HepG2 (cell line): Measurements from ENCODE around the gene TEAD4. TPM values are rescaled to one million over a fixed set of nuclear protein-coding genes. Genes with fewer than 3 reads are reported as not detected.

Source experiments
- ATF7-NPFF ChIP-seq: sonication (generic); formaldehyde crosslinking; IDR thresholded peaks from 2 replicates; pipeline ENCODE4 v1.8.1; 2023; ENCODE audit warnings: mild to moderate bottlenecking, low read depth, missing genetic modification reagents, moderate library complexity
- DNMT1 ChIP-seq: sonication (generic); formaldehyde crosslinking; IDR thresholded peaks from 2 replicates; pipeline ENCODE4 v1.5.1; 2020; ENCODE audit warnings: mild to moderate bottlenecking, missing genetic modification reagents
- ELF3 ChIP-seq: IDR thresholded peaks from 2 replicates; pipeline ENCODE4 v1.6.1; 2016; ENCODE audit warnings: missing genetic modification reagents, missing compliant biosample characterization
- JDP2 ChIP-seq: sonication (generic); formaldehyde crosslinking; IDR thresholded peaks from 2 replicates; pipeline ENCODE4 v1.8.1; 2022; ENCODE audit warnings: missing genetic modification reagents, borderline replicate concordance
- MBNL3 ChIP-seq: fragments of 250-450 bp; sonication (Bioruptor Pico); conservative IDR thresholded peaks from 2 replicates; pipeline ENCODE4 v1.8.0; 2022; ENCODE audit warnings: mild to moderate bottlenecking, inconsistent platforms
- NFYC ChIP-seq: IDR thresholded peaks from 2 replicates; pipeline ENCODE4 v1.6.1; 2016; ENCODE audit warnings: missing genetic modification reagents, missing compliant biosample characterization
- PCBP2 ChIP-seq: fragments of 200-400 bp; formaldehyde crosslinking; optimal IDR thresholded peaks from 2 replicates; pipeline ENCODE3; 2018; ENCODE audit warnings: low read length, low read depth; ENCODE audit not compliant: poor library complexity, severe bottlenecking
- RFXAP ChIP-seq: sonication (generic); formaldehyde crosslinking; IDR thresholded peaks from 2 replicates; pipeline ENCODE4 v1.4.0; 2020; ENCODE audit warnings: missing genetic modification reagents, borderline replicate concordance
- SKI ChIP-seq: fragments of 450-650 bp; IDR thresholded peaks from one replicate; pipeline ENCODE4 v1.6.1; 2018; ENCODE audit warnings: mild to moderate bottlenecking; ENCODE audit not compliant: partially characterized antibody
- TARDBP ChIP-seq: sonication (generic); formaldehyde crosslinking; IDR thresholded peaks from 2 replicates; pipeline ENCODE4 v1.8.0; 2022; ENCODE audit warnings: mild to moderate bottlenecking, missing genetic modification reagents
- ZBTB7A ChIP-seq: sonication (generic); formaldehyde crosslinking; IDR thresholded peaks from 2 replicates; pipeline ENCODE4 v1.8.0; 2022; ENCODE audit warnings: mild to moderate bottlenecking, missing genetic modification reagents
- ZFP41 ChIP-seq: sonication (generic); formaldehyde crosslinking; IDR thresholded peaks from 2 replicates; pipeline ENCODE4 v1.4.0; 2020; ENCODE audit warnings: mild to moderate bottlenecking, missing genetic modification reagents, borderline replicate concordance
- ZNF101 ChIP-seq: sonication (generic); formaldehyde crosslinking; IDR thresholded peaks from 2 replicates; pipeline ENCODE4 v1.4.0; 2020; ENCODE audit warnings: mild to moderate bottlenecking, low read depth, missing genetic modification reagents, borderline replicate concordance
- ZNF12 ChIP-seq: sonication (generic); formaldehyde crosslinking; IDR thresholded peaks from 2 replicates; pipeline ENCODE4 v1.5.0; 2020; ENCODE audit warnings: missing genetic modification reagents
- ZNF136 ChIP-seq: sonication (generic); formaldehyde crosslinking; IDR thresholded peaks from 2 replicates; pipeline ENCODE4 v1.8.1; 2022; ENCODE audit warnings: low read depth, mild to moderate bottlenecking, moderate library complexity, missing genetic modification reagents
- ZNF251 ChIP-seq: sonication (generic); formaldehyde crosslinking; IDR thresholded peaks from 2 replicates; pipeline ENCODE4 v1.9.0; 2021; ENCODE audit warnings: mild to moderate bottlenecking, missing genetic modification reagents
- ZNF501 ChIP-seq: sonication (generic); formaldehyde crosslinking; IDR thresholded peaks from 2 replicates; pipeline ENCODE4 v1.5.1; 2020; ENCODE audit warnings: mild to moderate bottlenecking, moderate library complexity, missing genetic modification reagents
- ZNF7 ChIP-seq: IDR thresholded peaks from 2 replicates; pipeline ENCODE4 v1.6.1; 2016; ENCODE audit warnings: missing biosample characterization, missing genetic modification reagents
- ZNF761 ChIP-seq: sonication (generic); formaldehyde crosslinking; conservative IDR thresholded peaks from 2 replicates; pipeline ENCODE4 v1.4.0; 2020; ENCODE audit warnings: mild to moderate bottlenecking, missing genetic modification reagents
- ZNF879 ChIP-seq: sonication (generic); formaldehyde crosslinking; IDR thresholded peaks from 2 replicates; pipeline ENCODE4 v1.8.1; 2023; ENCODE audit warnings: missing genetic modification reagents
- ZSCAN21 ChIP-seq: sonication (generic); formaldehyde crosslinking; IDR thresholded peaks from 2 replicates; pipeline ENCODE4 v1.8.0; 2022; ENCODE audit warnings: mild to moderate bottlenecking, missing genetic modification reagents, moderate library complexity, borderline replicate concordance
- polyA plus RNA-seq, 8 experiments: library from polyadenylated mRNA; depleted of rRNA in 3 of 8; stranded (reverse) in 7 of 8; unstranded in 1 of 8; fragments of >200 nt; fragmentation: Illumina TruSeq in 4 of 8; extraction: Trizol in 4 of 8; gene quantifications; 2 replicates each; pipeline versions ENCODE4 v1.2.1 to v1.2.3, GENCODE V29; 2011 to 2016; ENCODE audit warnings: low read depth in 4 of 8, missing spikeins in 1 of 8, mixed read lengths in 1 of 8; ENCODE audit not compliant: insufficient read depth in 1 of 8
- total RNA-seq, 5 experiments: library from RNA; depleted of rRNA; stranded (reverse); fragments of >200 nt; fragmentation: Illumina TruSeq; extraction: Trizol; gene quantifications; 2 replicates each; pipeline ENCODE4 v1.2.3, GENCODE V29; 2016; ENCODE audit warnings: low read depth in 1 of 5
- TF ChIP-seq, protein P1 (sequence below): sonication (generic); formaldehyde crosslinking; IDR thresholded peaks from 2 replicates; pipeline ENCODE4; 2020; ENCODE audit warnings: missing genetic modification reagents, mild to moderate bottlenecking, borderline replicate concordance
- TF ChIP-seq, protein P2 (sequence below): sonication (generic); formaldehyde crosslinking; IDR thresholded peaks from 2 replicates; pipeline ENCODE4 v1.4.0; 2020; ENCODE audit warnings: mild to moderate bottlenecking, missing genetic modification reagents

TEAD4 gene
- total and polyA plus RNA-seq, 2 of the 13 experiments (the other 11 are each of a cell fraction or from before 2014, with no cell fraction given) = 45.0 to 69.4 TPM

DNA sequence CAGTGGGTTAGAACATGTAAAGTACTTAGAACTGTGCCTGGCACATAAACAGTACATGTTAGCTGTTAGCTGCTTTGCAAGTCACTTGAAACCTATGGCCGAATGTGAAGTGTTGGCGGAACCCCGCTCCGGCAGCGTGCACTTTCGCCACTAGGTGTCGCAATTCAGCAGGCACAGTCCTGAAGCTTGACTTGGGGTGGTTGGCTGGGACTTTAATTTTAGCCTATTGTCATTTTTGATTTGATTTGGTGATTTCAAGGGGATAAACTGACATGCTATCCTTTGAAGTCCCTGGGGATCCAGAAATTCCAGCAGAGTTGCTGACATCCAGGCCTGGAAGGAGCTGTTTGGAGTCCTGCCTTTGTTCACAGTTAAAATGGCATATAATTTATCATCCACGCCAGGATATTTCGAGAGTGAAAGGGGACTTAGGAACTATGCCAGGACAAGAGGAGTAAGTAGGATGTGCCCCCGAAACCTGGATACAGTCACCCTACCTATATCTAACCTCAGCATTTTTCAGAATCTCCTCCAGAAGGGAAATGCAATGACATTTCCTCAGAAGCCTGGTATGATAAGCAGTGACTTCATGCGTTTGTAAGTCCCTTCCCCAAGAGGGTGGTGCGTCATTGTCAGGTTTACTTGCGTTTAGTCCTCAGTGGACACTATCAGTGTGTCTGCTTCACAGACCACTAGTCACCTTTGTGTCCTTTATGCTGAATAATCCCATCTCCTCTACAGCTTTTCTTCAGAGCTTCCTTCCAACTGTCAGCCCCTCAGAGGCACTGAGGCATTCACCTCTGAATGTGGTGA is 114.4 kb downstream of the TEAD4 start (continued):
- TF ChIP-seq TARDBP (CRISPR knock-in tag) (no peak; the same call in 1 of the 2 replicates), NFYC (no peak), ZNF136 (CRISPR knock-in tag) (no peak), ZNF251 (CRISPR knock-in tag) (no peak), RFXAP (no peak), DNMT1 (CRISPR knock-in tag) (no peak), MBNL3 (CRISPR knock-in tag) (no peak), ZNF7 (no peak), ZNF879 (CRISPR knock-in tag) (no peak), ZBTB7A (CRISPR knock-in tag) (no peak), SKI (no peak), ELF3 (peak; percentile 38; the same call in 1 of the 2 replicates), PCBP2 (no peak), ZNF501 (CRISPR knock-in tag) (no peak), ZSCAN21 (CRISPR knock-in tag) (no peak), ZNF761 (CRISPR knock-in tag) (no peak), ATF7-NPFF (no peak), ZNF101 (CRISPR knock-in tag) (no peak), JDP2 (CRISPR knock-in tag) (no peak), ZFP41 (CRISPR knock-in tag) (no peak), ZNF12 (CRISPR knock-in tag) (peak; percentile 93)
- TF ChIP-seq, protein P1, sequence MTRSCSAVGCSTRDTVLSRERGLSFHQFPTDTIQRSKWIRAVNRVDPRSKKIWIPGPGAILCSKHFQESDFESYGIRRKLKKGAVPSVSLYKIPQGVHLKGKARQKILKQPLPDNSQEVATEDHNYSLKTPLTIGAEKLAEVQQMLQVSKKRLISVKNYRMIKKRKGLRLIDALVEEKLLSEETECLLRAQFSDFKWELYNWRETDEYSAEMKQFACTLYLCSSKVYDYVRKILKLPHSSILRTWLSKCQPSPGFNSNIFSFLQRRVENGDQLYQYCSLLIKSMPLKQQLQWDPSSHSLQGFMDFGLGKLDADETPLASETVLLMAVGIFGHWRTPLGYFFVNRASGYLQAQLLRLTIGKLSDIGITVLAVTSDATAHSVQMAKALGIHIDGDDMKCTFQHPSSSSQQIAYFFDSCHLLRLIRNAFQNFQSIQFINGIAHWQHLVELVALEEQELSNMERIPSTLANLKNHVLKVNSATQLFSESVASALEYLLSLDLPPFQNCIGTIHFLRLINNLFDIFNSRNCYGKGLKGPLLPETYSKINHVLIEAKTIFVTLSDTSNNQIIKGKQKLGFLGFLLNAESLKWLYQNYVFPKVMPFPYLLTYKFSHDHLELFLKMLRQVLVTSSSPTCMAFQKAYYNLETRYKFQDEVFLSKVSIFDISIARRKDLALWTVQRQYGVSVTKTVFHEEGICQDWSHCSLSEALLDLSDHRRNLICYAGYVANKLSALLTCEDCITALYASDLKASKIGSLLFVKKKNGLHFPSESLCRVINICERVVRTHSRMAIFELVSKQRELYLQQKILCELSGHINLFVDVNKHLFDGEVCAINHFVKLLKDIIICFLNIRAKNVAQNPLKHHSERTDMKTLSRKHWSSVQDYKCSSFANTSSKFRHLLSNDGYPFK = no peak
- TF ChIP-seq, protein P2, sequence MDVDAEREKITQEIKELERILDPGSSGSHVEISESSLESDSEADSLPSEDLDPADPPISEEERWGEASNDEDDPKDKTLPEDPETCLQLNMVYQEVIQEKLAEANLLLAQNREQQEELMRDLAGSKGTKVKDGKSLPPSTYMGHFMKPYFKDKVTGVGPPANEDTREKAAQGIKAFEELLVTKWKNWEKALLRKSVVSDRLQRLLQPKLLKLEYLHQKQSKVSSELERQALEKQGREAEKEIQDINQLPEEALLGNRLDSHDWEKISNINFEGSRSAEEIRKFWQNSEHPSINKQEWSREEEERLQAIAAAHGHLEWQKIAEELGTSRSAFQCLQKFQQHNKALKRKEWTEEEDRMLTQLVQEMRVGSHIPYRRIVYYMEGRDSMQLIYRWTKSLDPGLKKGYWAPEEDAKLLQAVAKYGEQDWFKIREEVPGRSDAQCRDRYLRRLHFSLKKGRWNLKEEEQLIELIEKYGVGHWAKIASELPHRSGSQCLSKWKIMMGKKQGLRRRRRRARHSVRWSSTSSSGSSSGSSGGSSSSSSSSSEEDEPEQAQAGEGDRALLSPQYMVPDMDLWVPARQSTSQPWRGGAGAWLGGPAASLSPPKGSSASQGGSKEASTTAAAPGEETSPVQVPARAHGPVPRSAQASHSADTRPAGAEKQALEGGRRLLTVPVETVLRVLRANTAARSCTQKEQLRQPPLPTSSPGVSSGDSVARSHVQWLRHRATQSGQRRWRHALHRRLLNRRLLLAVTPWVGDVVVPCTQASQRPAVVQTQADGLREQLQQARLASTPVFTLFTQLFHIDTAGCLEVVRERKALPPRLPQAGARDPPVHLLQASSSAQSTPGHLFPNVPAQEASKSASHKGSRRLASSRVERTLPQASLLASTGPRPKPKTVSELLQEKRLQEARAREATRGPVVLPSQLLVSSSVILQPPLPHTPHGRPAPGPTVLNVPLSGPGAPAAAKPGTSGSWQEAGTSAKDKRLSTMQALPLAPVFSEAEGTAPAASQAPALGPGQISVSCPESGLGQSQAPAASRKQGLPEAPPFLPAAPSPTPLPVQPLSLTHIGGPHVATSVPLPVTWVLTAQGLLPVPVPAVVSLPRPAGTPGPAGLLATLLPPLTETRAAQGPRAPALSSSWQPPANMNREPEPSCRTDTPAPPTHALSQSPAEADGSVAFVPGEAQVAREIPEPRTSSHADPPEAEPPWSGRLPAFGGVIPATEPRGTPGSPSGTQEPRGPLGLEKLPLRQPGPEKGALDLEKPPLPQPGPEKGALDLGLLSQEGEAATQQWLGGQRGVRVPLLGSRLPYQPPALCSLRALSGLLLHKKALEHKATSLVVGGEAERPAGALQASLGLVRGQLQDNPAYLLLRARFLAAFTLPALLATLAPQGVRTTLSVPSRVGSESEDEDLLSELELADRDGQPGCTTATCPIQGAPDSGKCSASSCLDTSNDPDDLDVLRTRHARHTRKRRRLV = no peak
